GM19099 (cell line): Measurements from ENCODE around the gene IL2RG.

ENCODE experiments used
- POLR2A ChIP-seq: IDR thresholded peaks from 3 replicates; pipeline ENCODE4 v1.6.1; 2011; ENCODE audit warnings: low read depth; ENCODE audit not compliant: insufficient read length; ENCODE audit errors: extremely low read depth

The IL2RG gene

DNA sequence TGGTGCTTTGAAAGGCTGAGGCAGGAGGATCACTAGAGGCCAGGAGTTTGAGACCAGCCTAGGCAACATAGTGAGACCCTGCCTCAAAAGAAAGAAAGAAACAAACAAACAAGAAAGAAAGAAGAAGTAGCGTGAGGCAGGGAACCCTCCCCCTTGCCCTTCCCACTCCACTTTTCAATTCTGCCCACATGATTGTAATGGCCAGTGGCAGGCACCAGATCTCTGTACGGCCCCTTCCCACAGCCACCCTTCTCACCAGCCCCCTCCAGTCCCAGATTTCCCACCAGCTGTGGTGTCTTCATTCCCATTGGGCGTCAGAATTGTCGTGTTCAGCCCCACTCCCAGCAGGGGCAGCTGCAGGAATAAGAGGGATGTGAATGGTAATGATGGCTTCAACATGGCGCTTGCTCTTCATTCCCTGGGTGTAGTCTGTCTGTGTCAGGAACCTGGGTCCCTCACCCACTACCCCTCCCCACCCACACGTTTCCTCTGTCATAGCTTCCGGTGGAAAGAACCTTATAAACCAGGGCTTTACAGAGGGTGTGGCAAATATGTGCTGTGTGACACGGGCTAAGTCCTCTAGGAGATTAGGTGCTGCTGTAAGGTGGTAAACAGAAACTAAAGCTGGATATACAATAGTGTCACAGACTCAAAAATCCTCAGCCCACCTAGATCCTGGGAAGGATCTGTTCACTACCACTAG is at the start of gene IL2RG:
Gene IL2RG (minus strand): TSS at position 437 of the 703 bp plus-strand sequence. CDS start 38 bp downstream, at position 399.
- TF ChIP-seq POLR2A: peak; percentile 85

DNA sequence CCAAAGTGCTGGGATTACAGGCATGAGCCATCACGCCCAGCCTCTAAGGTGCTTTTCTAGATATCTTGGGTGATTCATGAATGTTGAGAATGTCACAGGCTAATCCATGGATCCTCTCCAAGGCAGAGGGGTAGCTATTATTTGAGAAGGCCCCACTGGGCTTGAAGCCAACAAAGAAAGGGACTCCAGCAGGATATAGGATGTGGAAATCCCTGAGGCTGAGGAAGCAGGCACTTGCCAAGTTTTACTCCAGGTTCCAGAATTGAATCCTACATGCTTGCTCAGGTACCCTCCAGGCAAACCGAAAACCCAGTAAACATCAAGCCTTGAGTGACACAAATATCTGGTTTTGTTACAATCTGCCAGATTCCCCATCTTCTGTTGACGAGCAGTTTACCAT is 49.1 kb upstream of the IL2RG start:
- no peak for TF ChIP-seq POLR2A

- TF ChIP-seq POLR2A: no peak
Measured at GRCh38 chrX:71159335-71159734, 48.0 kb upstream of the IL2RG start.

- no peak for TF ChIP-seq POLR2A
Measured at GRCh38 chrX:71158603-71159002, 47.2 kb upstream of the IL2RG start.

DNA sequence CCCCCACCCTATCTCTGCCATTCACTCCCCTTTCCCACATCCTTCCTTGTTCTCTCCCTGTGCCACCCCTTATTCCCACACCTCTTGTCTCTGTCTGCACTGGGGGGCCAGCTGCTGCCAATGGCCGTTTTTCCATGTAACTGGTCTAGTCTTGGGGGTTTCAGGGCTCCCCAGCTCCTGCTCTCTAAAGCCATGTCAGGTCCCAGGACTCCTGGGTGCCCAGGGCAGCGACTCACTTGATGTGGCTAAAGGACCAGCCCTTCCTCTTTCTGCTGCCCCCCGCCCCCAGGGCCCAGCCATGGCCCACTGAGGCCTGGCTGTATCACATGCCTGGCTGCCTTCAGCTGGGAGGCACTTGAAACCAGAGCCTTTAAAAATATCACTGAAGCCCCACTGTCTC is 43.3 kb upstream of the IL2RG start:
- no peak for TF ChIP-seq POLR2A

DNA sequence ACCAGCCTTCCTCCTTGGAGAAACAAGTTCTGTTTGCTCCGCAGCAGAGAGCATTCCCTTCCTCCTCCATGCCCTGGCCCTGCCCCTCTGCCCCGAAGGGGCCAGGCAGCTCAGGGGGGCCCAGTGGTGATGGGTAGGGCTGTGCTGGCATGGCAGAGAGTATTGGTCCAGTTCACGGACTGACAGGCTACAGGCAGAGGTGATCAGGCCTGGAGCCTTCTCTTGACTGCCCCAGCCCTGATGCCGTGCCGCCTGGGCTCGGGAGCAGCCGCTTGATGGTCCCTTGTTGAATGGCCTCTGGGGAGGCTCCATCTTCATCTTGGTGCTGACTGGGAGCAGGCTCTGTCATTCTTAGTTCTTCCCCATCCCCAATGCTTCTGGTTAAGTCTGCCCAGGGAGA is 42.8 kb upstream of the IL2RG start:
- no peak for TF ChIP-seq POLR2A

DNA sequence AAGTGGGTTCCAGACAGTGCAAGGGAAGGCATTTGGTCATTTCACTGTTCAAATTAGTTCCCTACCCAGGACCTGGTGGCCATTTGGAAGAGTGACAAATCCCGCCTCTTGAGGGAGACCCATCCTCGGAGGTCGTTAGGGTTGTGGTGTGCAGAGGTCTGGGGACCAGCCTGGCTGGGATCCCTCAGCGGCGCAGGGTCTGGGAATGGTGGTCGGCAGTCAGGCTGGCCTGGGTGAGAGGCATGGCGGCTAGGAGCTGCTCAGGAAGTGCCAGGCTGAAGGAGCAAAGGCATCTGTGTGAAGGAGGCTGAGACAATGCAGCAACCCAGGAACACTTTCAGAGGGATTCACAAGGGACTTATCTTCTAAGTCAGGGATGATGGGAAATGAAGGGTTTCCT is 40.0 kb upstream of the IL2RG start:
- no peak for TF ChIP-seq POLR2A

DNA sequence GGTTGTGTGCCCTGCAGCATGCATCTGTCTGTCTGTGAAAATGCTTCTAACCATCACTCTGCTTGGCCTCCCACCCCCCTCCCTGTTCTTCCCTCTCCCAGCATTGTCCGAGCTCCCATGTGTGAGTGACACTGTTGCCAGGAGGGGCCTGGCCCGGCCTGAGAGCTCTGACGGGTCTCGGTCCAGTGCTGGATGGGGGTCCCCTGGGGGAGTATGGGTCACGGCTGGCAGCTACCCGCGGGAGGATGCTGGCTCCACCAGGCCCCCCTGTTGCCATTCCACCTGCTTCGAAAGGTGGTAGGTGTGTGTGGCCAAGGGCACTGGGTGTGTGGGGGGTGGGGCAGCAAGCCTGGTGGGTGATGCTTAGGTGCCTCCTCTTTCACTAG is 36.9 kb upstream of the IL2RG start:
- TF ChIP-seq POLR2A: no peak

- no peak for TF ChIP-seq POLR2A
Measured at GRCh38 chrX:71147496-71148277, 36.3 kb upstream of the IL2RG start.

DNA sequence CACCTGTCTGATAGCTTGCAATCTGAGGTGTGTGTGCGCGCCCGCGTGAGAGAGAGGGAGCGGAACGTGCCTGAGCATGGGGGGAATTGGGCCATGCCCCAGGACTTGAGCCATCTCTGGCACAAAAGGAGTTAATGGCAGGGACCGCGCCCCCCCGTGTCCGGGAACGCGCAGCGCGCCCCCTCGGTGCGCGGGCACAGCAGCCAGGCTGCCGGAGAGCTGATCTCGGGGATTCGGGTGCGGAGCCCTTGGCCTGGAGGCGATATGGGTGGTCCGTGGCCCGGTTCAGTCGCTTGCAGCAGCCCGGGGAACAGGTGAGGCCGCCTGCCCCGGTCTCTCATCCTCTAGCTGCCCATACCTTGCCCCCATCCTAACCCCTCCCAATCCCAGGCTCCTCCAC is 33.3 kb upstream of the IL2RG start, which contains the start of gene NLGN3:
Gene NLGN3 (plus strand): TSS at position 191 of the 400 bp plus-strand sequence. CDS start 2,909 bp downstream, outside the sequence.
- TF ChIP-seq POLR2A: no peak

GRCh38 chrX:71143508-71143907 is 32.1 kb upstream of the IL2RG start:
- TF ChIP-seq POLR2A: no peak

DNA sequence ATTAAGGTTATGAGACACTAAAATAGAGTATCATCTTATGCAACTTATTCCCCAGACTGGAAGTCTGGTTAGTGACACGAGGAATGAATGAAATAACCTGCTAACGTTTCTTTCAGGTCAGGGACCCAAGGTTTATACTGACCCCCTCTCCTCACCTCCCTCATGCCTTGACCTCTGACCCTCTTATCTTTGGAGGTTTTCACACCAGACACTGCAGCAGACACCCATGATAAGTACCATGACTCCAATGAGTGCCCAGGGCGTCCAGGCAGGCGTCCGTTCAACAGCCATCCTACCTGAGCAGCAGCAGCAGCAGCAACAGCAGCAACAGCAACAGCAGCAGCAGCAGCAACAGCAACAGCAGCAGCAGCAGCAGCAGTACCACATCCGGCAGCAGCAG is 29.1 kb upstream of the IL2RG start:
- TF ChIP-seq POLR2A: no peak

DNA sequence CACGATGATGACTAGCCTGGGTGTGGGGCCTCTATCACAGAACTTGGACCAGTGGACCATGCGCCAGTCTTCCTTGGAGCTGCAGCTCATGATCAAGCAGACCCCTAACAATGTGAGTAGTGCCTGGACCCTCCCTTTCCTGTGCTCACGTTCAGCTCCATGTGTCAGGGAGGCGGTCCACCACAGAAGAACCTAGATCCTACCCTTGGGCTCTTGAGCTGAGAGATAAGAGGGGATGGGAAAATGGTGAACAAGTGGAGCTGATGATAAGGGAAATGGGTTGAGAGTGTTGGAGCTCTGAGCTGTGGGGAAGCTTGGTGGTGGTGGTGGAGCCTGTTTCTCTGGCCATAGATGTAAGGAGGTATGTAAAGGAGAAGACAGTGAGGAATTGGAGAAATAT is 20.1 kb upstream of the IL2RG start:
- TF ChIP-seq POLR2A: no peak

GRCh38 chrX:71128915-71129765 is 17.8 kb upstream of the IL2RG start:
- TF ChIP-seq POLR2A: no peak

DNA sequence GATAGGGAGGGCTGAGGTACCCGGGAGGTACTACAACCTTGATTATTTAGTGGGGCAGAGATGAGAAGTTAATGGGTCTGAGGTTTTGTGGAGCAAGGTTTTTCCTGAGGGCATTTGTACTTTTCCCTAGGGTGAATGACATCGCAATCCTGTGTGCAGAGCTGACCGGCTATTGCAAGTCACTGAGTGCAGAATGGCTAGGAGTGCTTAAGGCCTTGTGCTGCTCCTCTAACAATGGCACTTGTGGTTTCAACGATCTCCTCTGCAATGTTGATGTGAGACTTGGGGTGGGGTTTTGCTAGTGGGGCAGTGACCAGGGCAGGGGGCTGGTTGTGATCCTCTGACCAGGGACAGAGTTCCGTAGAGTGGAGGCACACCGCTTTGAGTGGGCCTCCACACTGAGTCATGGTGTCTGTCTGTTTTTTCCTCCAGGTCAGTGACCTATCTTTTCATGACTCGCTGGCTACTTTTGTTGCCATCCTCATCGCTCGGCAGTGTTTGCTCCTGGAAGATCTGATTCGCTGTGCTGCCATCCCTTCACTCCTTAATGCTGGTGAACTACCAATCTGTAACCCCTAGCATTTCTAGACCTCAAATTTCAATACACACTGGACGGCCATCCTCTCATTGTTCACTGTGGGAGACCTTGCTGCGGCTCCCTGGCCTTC is 16.9 kb upstream of the IL2RG start:
- no peak for TF ChIP-seq POLR2A
